ENCODE results near the gene GPR142. TPM values are rescaled to one million over a fixed set of nuclear protein-coding genes. Genes with fewer than 3 reads are reported as not detected.

Gene GPR142
- total RNA-seq, 1 experiment from 2014 or later, result 0.33 TPM

GRCh38 chr17:74351552-74352210 is 15.6 kb upstream of the GPR142 start:
- H2BK120ac ChIP-seq (ENCODE audit: low read depth, low read length, poor library complexity, severe bottlenecking), result no peak overlapping the region
- no peak overlapping the region for H4K8ac ChIP-seq (replicated peaks; ENCODE audit: insufficient read length, low read depth, low read length)
- H2BK15ac ChIP-seq (ENCODE audit: low read depth, low read length), result no peak overlapping the region
- no peaks in the 10 kb centered on the region for H3K9me3 ChIP-seq (ENCODE audit: control insufficient read depth, low read depth, low read length)
- no peak overlapping the region for H3K56ac ChIP-seq (ENCODE audit: insufficient read length, low read depth, low read length)
- no peak overlapping the region for H3K27ac Mint-ChIP-seq
- no peak overlapping the region for H3K4ac ChIP-seq (ENCODE audit: low read depth, low read length)
- peaks cover 3 to 14% of the 10 kb centered on the region in 2 experiments; a peak in 3 of 4 replicates for H3K4me1 Mint-ChIP-seq
- no peaks in the 10 kb centered on the region for H3K36me3 Mint-ChIP-seq (ENCODE audit: insufficient read depth in 1 of 3, low read depth in 3 of 3)
- no peaks in the 10 kb centered on the region for H3K79me2 ChIP-seq (ENCODE audit: insufficient read depth, low read length)
- H2AK5ac ChIP-seq (ENCODE audit: insufficient read length, low read length), result no peak overlapping the region
- H3K9ac ChIP-seq (ENCODE audit: extremely low read depth, insufficient read length, low read length), result no peak overlapping the region
- H3K18ac ChIP-seq (ENCODE audit: insufficient read length, low read depth, low read length), result no peak overlapping the region
- no peak overlapping the region for H3K23ac ChIP-seq (ENCODE audit: insufficient read length, low read depth, low read length)
- DNase-seq, result peak; percentile 81
- H3K4me2 ChIP-seq (ENCODE audit: insufficient read depth, insufficient read length, low read length), result no peak overlapping the region
- peak overlapping the region in 1 of 2 experiments; percentile 64; a peak in 2 of 5 replicates for H3K4me3 Mint-ChIP-seq
- WGBS (ENCODE audit: extremely low coverage, insufficient read length, low lambda C conversion rate), result no CpG with 5 or more reads among the region's 55 CpGs
- H3K4me1 ChIP-seq (ENCODE audit: insufficient read depth, low read length), result no peaks in the 10 kb centered on the region
- no peak overlapping the region for H2BK5ac ChIP-seq (ENCODE audit: insufficient read length, low read length)
- H3K27me3 Mint-ChIP-seq (ENCODE audit: low read depth), result peaks cover 95% of the 10 kb centered on the region
- H3K27ac ChIP-seq (ENCODE audit: insufficient read length, low read depth, low read length), result no peak overlapping the region
- no peak overlapping the region for H2BK12ac ChIP-seq (ENCODE audit: insufficient read length, low read depth, low read length)
- no peak overlapping the region for H4K91ac ChIP-seq (ENCODE audit: insufficient read length, low read depth, low read length)
- no peak overlapping the region for H2BK20ac ChIP-seq (ENCODE audit: low read depth, low read length, poor library complexity, severe bottlenecking)
- no peak overlapping the region for H3T11ph ChIP-seq (ENCODE audit: low read length)
- no peak overlapping the region for H3K14ac ChIP-seq (ENCODE audit: insufficient read depth, low read length)
- no peaks in the 10 kb centered on the region for H4K20me1 ChIP-seq (ENCODE audit: control insufficient read depth, insufficient read depth, insufficient read length)
- no peak overlapping the region for H4K5ac ChIP-seq (ENCODE audit: insufficient read length, low read depth, low read length)
- no peaks in the 10 kb centered on the region for H3K9me3 Mint-ChIP-seq
- H2AFZ ChIP-seq (ENCODE audit: low read length), result no peak overlapping the region
- no peaks in the 10 kb centered on the region for H3K79me1 ChIP-seq (ENCODE audit: insufficient read depth, low read depth, low read length, poor library complexity, severe bottlenecking)
- no peaks in the 10 kb centered on the region for H3K23me2 ChIP-seq (ENCODE audit: insufficient read length, low read depth, low read length, poor library complexity, severe bottlenecking)
- H3K27me3 ChIP-seq (ENCODE audit: insufficient read depth, low read length), result peaks cover 13% of the 10 kb centered on the region; the same call in 1 of the 2 replicates
- TF ChIP-seq CTCF (conservative IDR thresholded peaks at IDR 0.05), result peak; percentile 57
